H9 (cell line): ENCODE data around the gene VSIR. TPM values are rescaled to one million over a fixed set of nuclear protein-coding genes. Genes with fewer than 3 reads are reported as not detected.

ENCODE experiments used
- DNase-seq: peaks from one replicate; pipeline ENCODE4 v3.0.0-alpha.2; 2017
- H2AFZ ChIP-seq: one replicate; pipeline ENCODE4 v1.6.1; 2013; ENCODE audit warnings: mild to moderate bottlenecking, low read length, control low read depth, moderate library complexity
- H2AK5ac ChIP-seq: 2 replicates; pipeline ENCODE4 v1.6.1; 2013; ENCODE audit warnings: low read length, control low read depth, mixed read lengths; ENCODE audit not compliant: insufficient read length
- H2BK120ac ChIP-seq: one replicate; pipeline ENCODE4 v1.6.1; 2013; ENCODE audit warnings: low read depth, mild to moderate bottlenecking, low read length, control low read depth, inconsistent platforms; ENCODE audit not compliant: poor library complexity, severe bottlenecking
- H2BK12ac ChIP-seq: 2 replicates; pipeline ENCODE4 v1.6.1; 2013; ENCODE audit warnings: low read length, control low read depth, mixed read lengths, low read depth; ENCODE audit not compliant: insufficient read length
- H2BK15ac ChIP-seq: 2 replicates; pipeline ENCODE4 v1.6.1; 2013; ENCODE audit warnings: low read depth, low read length, control low read depth
- H2BK20ac ChIP-seq: one replicate; pipeline ENCODE4 v1.6.1; 2013; ENCODE audit warnings: low read depth, mild to moderate bottlenecking, low read length, control low read depth, inconsistent platforms; ENCODE audit not compliant: poor library complexity, severe bottlenecking
- H2BK5ac ChIP-seq: 2 replicates; pipeline ENCODE4 v1.6.1; 2013; ENCODE audit warnings: low read length, control low read depth, mixed read lengths; ENCODE audit not compliant: insufficient read length
- H3K14ac ChIP-seq: 2 replicates; pipeline ENCODE4 v1.6.1; 2013; ENCODE audit warnings: low read length, control low read depth; ENCODE audit not compliant: insufficient read depth
- H3K18ac ChIP-seq: 2 replicates; pipeline ENCODE4 v1.6.1; 2013; ENCODE audit warnings: low read depth, mild to moderate bottlenecking, mixed read lengths, low read length, control low read depth; ENCODE audit not compliant: insufficient read length
- H3K23ac ChIP-seq: 2 replicates; pipeline ENCODE4 v1.6.1; 2013; ENCODE audit warnings: low read length, control low read depth, mixed read lengths, low read depth; ENCODE audit not compliant: insufficient read length
- H3K23me2 ChIP-seq: 2 replicates; pipeline ENCODE4 v1.6.1; 2013; ENCODE audit warnings: low read depth, mild to moderate bottlenecking, mixed read lengths, low read length, control low read depth; ENCODE audit not compliant: insufficient read length, poor library complexity, severe bottlenecking
- H3K27ac ChIP-seq: 2 replicates; pipeline ENCODE4 v1.5.1; 2013; ENCODE audit warnings: low read length, control low read depth, mixed read lengths, low read depth; ENCODE audit not compliant: insufficient read length
- H3K27me3 ChIP-seq: 2 replicates; pipeline ENCODE4 v1.6.1; 2013; ENCODE audit warnings: low read length, control low read depth, inconsistent platforms; ENCODE audit not compliant: insufficient read depth
- H3K4ac ChIP-seq: 2 replicates; pipeline ENCODE4 v1.6.1; 2013; ENCODE audit warnings: low read depth, mild to moderate bottlenecking, control low read depth, inconsistent platforms, low read length, moderate library complexity
- H3K4me1 ChIP-seq: 2 replicates; pipeline ENCODE4 v1.6.1; 2013; ENCODE audit warnings: low read length, control low read depth, inconsistent platforms; ENCODE audit not compliant: insufficient read depth
- H3K4me2 ChIP-seq: 2 replicates; pipeline ENCODE4 v1.6.1; 2013; ENCODE audit warnings: low read length, control low read depth, mixed read lengths; ENCODE audit not compliant: insufficient read length, insufficient read depth
- H3K56ac ChIP-seq: 2 replicates; pipeline ENCODE4 v1.6.1; 2013; ENCODE audit warnings: low read depth, mild to moderate bottlenecking, mixed read lengths, low read length, control low read depth; ENCODE audit not compliant: insufficient read length
- H3K79me1 ChIP-seq: 2 replicates; pipeline ENCODE4 v1.6.1; 2013; ENCODE audit warnings: low read depth, mild to moderate bottlenecking, moderate library complexity, low read length, control low read depth, inconsistent platforms; ENCODE audit not compliant: insufficient read depth, poor library complexity, severe bottlenecking
- H3K79me2 ChIP-seq: 2 replicates; pipeline ENCODE4 v1.6.1; 2013; ENCODE audit warnings: low read length, control low read depth, inconsistent platforms; ENCODE audit not compliant: insufficient read depth
- H3K9ac ChIP-seq: 2 replicates; pipeline ENCODE4 v1.6.1; 2013; ENCODE audit warnings: low read length, control low read depth, mixed read lengths; ENCODE audit not compliant: insufficient read length; ENCODE audit errors: extremely low read depth
- H3K9me3 ChIP-seq: one replicate; pipeline ENCODE4 v1.6.1; 2013; ENCODE audit warnings: low read depth, low read length, inconsistent platforms; ENCODE audit not compliant: control insufficient read depth
- H3T11ph ChIP-seq: one replicate; pipeline ENCODE4 v1.6.1; 2013; ENCODE audit warnings: mild to moderate bottlenecking, low read length, control low read depth, inconsistent platforms
- H4K20me1 ChIP-seq: one replicate; pipeline ENCODE4 v1.6.1; 2013; ENCODE audit not compliant: control insufficient read depth, insufficient read length, insufficient read depth
- H4K5ac ChIP-seq: 2 replicates; pipeline ENCODE4 v1.6.1; 2013; ENCODE audit warnings: low read depth, mild to moderate bottlenecking, mixed read lengths, low read length, control low read depth; ENCODE audit not compliant: insufficient read length
- H4K8ac ChIP-seq: replicated peaks from 2 replicates; pipeline ENCODE4 v1.6.1; 2013; ENCODE audit warnings: low read length, control low read depth, mixed read lengths, low read depth; ENCODE audit not compliant: insufficient read length
- H4K91ac ChIP-seq: 2 replicates; pipeline ENCODE4 v1.6.1; 2013; ENCODE audit warnings: low read depth, mild to moderate bottlenecking, moderate library complexity, mixed read lengths, low read length, control low read depth; ENCODE audit not compliant: insufficient read length
- H3K27ac Mint-ChIP-seq, 3 experiments: 2 replicates in 2 of 3; 3 replicates in 1 of 3; pipeline ENCODE4 v1.8.0; 2020 to 2021; ENCODE audit warnings: mixed read lengths in 3 of 3, mild to moderate bottlenecking in 1 of 3, moderate library complexity in 1 of 3
- H3K27me3 Mint-ChIP-seq: 2 replicates; pipeline ENCODE4 v1.8.0; 2021; ENCODE audit warnings: low read depth, mild to moderate bottlenecking, moderate library complexity, mixed read lengths
- H3K36me3 Mint-ChIP-seq, 3 experiments: 2 replicates in 2 of 3; 3 replicates in 1 of 3; pipeline ENCODE4 v1.8.0; 2020 to 2021; ENCODE audit warnings: low read depth in 3 of 3, mixed read lengths in 3 of 3; ENCODE audit not compliant: insufficient read depth in 1 of 3
- H3K4me1 Mint-ChIP-seq, 2 experiments: 2 replicates each; pipeline ENCODE4 v1.8.0; 2020; ENCODE audit warnings: mixed read lengths in 2 of 2
- H3K4me3 Mint-ChIP-seq, 2 experiments: 2 replicates in 1 of 2; 3 replicates in 1 of 2; pipeline ENCODE4 v1.8.0; 2020 to 2021; ENCODE audit warnings: mild to moderate bottlenecking in 2 of 2, mixed read lengths in 2 of 2, moderate library complexity in 1 of 2
- H3K9me3 Mint-ChIP-seq, 2 experiments: 2 replicates in 1 of 2; 3 replicates in 1 of 2; pipeline ENCODE4 v1.8.0; 2020; ENCODE audit warnings: mild to moderate bottlenecking in 2 of 2, mixed read lengths in 2 of 2, moderate library complexity in 1 of 2
- WGBS: extraction: QIAGEN DNeasy Blood & Tissue Kit; methylation state at CpG from one replicate; pipeline ENCODE4 v1.1.7; 2013; ENCODE audit warnings: missing lambda C conversion rate, low lambda C conversion rate, mixed read lengths; ENCODE audit not compliant: insufficient read length; ENCODE audit errors: extremely low coverage; 5-methylcytosine and 5-hydroxymethylcytosine counted together
- total RNA-seq: library from RNA; stranded (reverse); gene quantifications from 2 replicates; pipeline ENCODE4 v1.2.1, GENCODE V29; 2021
- TF ChIP-seq, protein P1 (sequence below): fragments of 200-600 bp; sonication (generic); conservative IDR thresholded peaks from 3 replicates; pipeline ENCODE4 v1.8.0; 2021; ENCODE audit warnings: antibody characterized with exemption, mild to moderate bottlenecking

VSIR gene
- total RNA-seq, 1 experiment from 2014 or later, result 0.11 TPM

GRCh38 chr10:71780156-71780555 is 6.8 kb upstream of the VSIR start:
- Histone ChIP-seq H2BK120ac (no peak overlapping the region), H2AK5ac (no peak overlapping the region), H3K18ac (no peak overlapping the region), H3K9ac (no peak overlapping the region), H2BK15ac (no peak overlapping the region), H3K27me3 (no peaks in the 10 kb centered on the region), H3K4me2 (no peak overlapping the region), H3K14ac (no peak overlapping the region), H4K8ac (no peak overlapping the region), H4K91ac (no peak overlapping the region), H3K56ac (no peak overlapping the region), H3K9me3 (no peaks in the 10 kb centered on the region), H3T11ph (no peak overlapping the region), H3K4me1 (no peaks in the 10 kb centered on the region), H3K23me2 (no peaks in the 10 kb centered on the region), H3K79me1 (no peaks in the 10 kb centered on the region), H3K4ac (no peak overlapping the region), H3K23ac (no peak overlapping the region), H4K5ac (no peak overlapping the region), H3K79me2 (no peaks in the 10 kb centered on the region), H3K27ac (no peak overlapping the region), H2BK12ac (no peak overlapping the region), H2BK5ac (no peak overlapping the region), H2AFZ (no peak overlapping the region), H4K20me1 (no peaks in the 10 kb centered on the region), H2BK20ac (no peak overlapping the region)
- TF ChIP-seq, protein P1, sequence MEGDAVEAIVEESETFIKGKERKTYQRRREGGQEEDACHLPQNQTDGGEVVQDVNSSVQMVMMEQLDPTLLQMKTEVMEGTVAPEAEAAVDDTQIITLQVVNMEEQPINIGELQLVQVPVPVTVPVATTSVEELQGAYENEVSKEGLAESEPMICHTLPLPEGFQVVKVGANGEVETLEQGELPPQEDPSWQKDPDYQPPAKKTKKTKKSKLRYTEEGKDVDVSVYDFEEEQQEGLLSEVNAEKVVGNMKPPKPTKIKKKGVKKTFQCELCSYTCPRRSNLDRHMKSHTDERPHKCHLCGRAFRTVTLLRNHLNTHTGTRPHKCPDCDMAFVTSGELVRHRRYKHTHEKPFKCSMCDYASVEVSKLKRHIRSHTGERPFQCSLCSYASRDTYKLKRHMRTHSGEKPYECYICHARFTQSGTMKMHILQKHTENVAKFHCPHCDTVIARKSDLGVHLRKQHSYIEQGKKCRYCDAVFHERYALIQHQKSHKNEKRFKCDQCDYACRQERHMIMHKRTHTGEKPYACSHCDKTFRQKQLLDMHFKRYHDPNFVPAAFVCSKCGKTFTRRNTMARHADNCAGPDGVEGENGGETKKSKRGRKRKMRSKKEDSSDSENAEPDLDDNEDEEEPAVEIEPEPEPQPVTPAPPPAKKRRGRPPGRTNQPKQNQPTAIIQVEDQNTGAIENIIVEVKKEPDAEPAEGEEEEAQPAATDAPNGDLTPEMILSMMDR, result no peak
- peaks cover 0 to 3% of the 10 kb centered on the region in 2 experiments; a peak in 1 of 5 replicates for H3K9me3 Mint-ChIP-seq
- H3K27ac Mint-ChIP-seq, result no peak overlapping the region
- H3K27me3 Mint-ChIP-seq, result peaks cover 12% of the 10 kb centered on the region
- DNase-seq, result no peak
- no peak overlapping the region; a peak in 1 of 5 replicates for H3K4me3 Mint-ChIP-seq
- WGBS, result no CpG with 5 or more reads among the region's 7 CpGs
- no peaks in the 10 kb centered on the region; a peak in 1 of 7 replicates for H3K36me3 Mint-ChIP-seq
- H3K4me1 Mint-ChIP-seq, result peaks cover 10 to 16% of the 10 kb centered on the region in 2 experiments
